ENCODE data around the gene SUGCT. TPM values are rescaled to one million over a fixed set of nuclear protein-coding genes. Genes with fewer than 3 reads are reported as not detected.

The SUGCT gene
- total and polyA plus RNA-seq, 2 of the 13 experiments (the other 11 are each of a cell fraction or from before 2014, with no cell fraction given), result 10.1 to 22.2 TPM

GRCh38 chr7:40234046-40234445, 99.2 kb downstream of the SUGCT start (continued):
- TF ChIP-seq HMGXB3 (CRISPR knock-in tag; IDR thresholded peaks at IDR 0.05; ENCODE audit: borderline replicate concordance) (no peak), TGIF2 (CRISPR knock-in tag; IDR thresholded peaks at IDR 0.05) (no peak), EHMT2 (IDR thresholded peaks at IDR 0.05; ENCODE audit: borderline replicate concordance, low read depth, low read length) (no peak), NFYB (CRISPR knock-in tag; IDR thresholded peaks at IDR 0.05) (no peak), GLI4 (CRISPR knock-in tag; IDR thresholded peaks at IDR 0.05; ENCODE audit: borderline replicate concordance) (no peak), KLF15 (CRISPR knock-in tag; IDR thresholded peaks at IDR 0.05; ENCODE audit: borderline replicate concordance) (no peak)

- no peak for ATAC-seq
- BruUV-seq (replicated peaks), result no TSS peak
- intact Hi-C loops (cut with micrococcal nuclease; ENCODE audit: unreplicated experiment), result no loop called here
- Histone ChIP-seq H3K79me2 (ENCODE audit: insufficient read depth, low read length) (no peaks in the 10 kb centered on the region), H3K27me3 (ENCODE audit: control insufficient read depth in 1 of 2, insufficient read depth in 2 of 2, low read length in 2 of 2) (no peaks in the 10 kb centered on the region), H2AFZ (ENCODE audit: low read length) (no peak overlapping the region), H4K20me1 (ENCODE audit: insufficient read depth, low read length) (no peaks in the 10 kb centered on the region), H3K4me1 (ENCODE audit: insufficient read depth, low read length) (no peaks in the 10 kb centered on the region; the same call in 1 of the 2 replicates), H3K27ac (ENCODE audit: extremely low read length, insufficient read depth, low read length) (no peak overlapping the region), H3K4me2 (ENCODE audit: low read depth, low read length) (no peak overlapping the region), H3K9me3 (ENCODE audit: low read length) (no peaks in the 10 kb centered on the region), H3K9ac (ENCODE audit: insufficient read depth, low read depth, low read length) (no peak overlapping the region), H3K36me3 (replicated peaks in 1 of 2; ENCODE audit: control insufficient read depth in 1 of 2, insufficient read depth in 2 of 2, low read length in 2 of 2) (no peaks in the 10 kb centered on the region), H3K4me3 (replicated peaks in 1 of 3; ENCODE audit: insufficient read depth in 1 of 3, low read depth in 2 of 3, low read length in 3 of 3) (no peak overlapping the region)
- in situ Hi-C loops (cut with HindIII; ENCODE audit: extremely low pct_ligation_motif_present, low pct_unique_long_range_greater_than_20kb), result loop anchor here (25.0 kb wide), 1 partner anchor 1478 kb away; the partner anchor contains the start of gene INHBA
- TF ChIP-seq FOXA1 (IDR thresholded peaks at IDR 0.05), result no peak
- no peak for TF ChIP-seq FOXA1 (CRISPR knock-in tag; IDR thresholded peaks at IDR 0.05)
- no peak for FAIRE-seq
- POLR2A ChIA-PET, result no interaction called here
- DNase-seq (ENCODE audit: low spot score), result no peak
- WGBS (ENCODE audit: low lambda C conversion rate), result 95% methylated on average over 8 of the region's 8 CpGs
- CTCF ChIA-PET (ENCODE audit: low intra/inter-chr PET ratio, low total read pairs), result no interaction called here
These were observed 99.9 kb downstream of the SUGCT start for GRCh38 chr7:40234666-40235065.
